ENCODE results near the gene ABCC11.

The ABCC11 gene

GRCh38 chr16:48247311-48247710, at the start of gene ABCC11:
ABCC11 (minus strand) TSS chr16:48247539; CDS start chr16:48231921, 15,618 bp downstream.
- no peak for DNase-seq (ENCODE audit: low read depth in 1 of 2, low spot score in 1 of 2)

GRCh38 chr16:48295488-48296281, 48.3 kb upstream of the ABCC11 start:
- DNase-seq (ENCODE audit: low read depth in 1 of 2, low spot score in 1 of 2): no peak

DNA sequence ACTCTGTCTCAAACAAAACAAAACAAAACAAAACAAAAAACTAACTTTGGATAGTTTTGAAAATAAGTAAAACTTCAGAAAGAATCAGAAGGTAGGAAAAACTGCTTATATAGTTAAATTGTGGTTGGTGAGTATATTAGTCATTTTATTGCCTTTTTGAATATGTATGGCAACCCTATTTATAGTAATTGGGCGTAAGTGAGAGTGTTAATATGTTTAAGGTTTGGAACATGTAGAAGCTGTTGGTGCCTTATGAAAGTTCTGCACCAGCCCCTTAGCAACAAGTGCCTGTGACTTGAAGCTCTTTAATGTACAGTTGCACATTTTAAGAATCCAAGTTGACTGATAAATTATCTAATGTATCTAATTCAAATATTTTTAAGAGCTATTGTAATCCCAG, 47.4 kb upstream of the ABCC11 start:
- DNase-seq (ENCODE audit: low read depth in 1 of 2, low spot score in 1 of 2): no peak

DNA sequence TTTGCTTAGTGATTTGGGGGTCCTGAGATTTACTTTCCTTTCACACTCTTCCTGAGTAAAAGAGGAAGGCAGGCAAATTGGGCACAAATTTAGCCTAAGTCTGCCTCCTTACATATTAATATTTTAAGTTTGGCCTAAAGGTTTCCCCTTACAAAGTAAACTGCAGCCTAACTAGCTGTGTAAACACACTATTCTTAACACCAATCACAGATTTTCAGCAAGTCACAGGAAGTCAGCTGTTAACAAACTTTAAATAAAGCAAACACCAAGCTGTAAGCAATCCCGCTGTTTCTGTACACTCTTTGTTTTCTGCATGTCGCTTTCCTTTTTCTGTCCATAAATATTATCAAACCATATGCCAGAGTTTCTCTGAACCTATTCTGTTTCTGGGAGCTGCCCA, 45.1 kb upstream of the ABCC11 start:
- no peak for DNase-seq (ENCODE audit: low read depth in 1 of 2, low spot score in 1 of 2)

DNA sequence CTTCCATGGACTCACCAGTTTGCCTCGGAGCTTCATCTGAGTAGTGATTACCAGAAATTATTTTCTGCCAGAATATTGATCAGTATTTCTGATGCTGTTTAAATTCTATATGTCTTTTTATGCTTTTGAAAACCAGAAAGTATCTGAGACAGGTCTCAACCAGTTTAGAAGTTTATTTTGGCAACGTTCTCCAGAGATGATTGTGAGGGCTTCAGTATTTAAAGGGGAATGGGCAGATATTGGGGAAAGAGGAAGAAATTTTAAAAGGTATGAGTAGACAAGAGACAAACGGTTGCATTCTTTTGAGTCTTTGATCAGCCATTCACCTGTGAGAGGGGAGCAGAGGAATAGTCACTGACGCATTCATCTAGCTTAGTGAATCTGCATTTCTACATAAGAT, 44.4 kb upstream of the ABCC11 start:
- DNase-seq (ENCODE audit: low read depth in 1 of 2, low spot score in 1 of 2): no peak

DNA sequence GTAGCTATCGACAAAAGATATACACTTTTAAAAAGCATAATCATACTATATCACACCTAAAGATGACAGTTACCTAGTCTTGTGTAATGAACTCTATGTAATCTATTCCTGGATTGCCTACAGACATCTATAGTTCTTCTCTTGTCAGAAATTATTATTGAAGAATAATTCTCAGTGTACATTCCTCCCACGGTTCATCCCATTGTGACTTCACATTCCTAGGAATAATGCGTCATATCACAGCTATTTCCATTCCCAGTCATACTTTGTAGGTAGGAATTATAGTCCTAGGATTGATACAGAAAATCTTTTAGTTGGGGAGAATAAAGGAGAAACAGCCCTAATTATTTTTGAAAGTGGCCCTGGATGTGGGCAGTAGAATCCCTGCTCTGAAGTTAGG, 44.0 kb upstream of the ABCC11 start:
- DNase-seq (ENCODE audit: low read depth in 1 of 2, low spot score in 1 of 2): no peak

GRCh38 chr16:48287239-48287638, 39.9 kb upstream of the ABCC11 start:
- no peak for DNase-seq (ENCODE audit: low read depth in 1 of 2, low spot score in 1 of 2)

GRCh38 chr16:48284772-48285409, 37.6 kb upstream of the ABCC11 start:
- no peak for DNase-seq (ENCODE audit: low read depth in 1 of 2, low spot score in 1 of 2)

DNA sequence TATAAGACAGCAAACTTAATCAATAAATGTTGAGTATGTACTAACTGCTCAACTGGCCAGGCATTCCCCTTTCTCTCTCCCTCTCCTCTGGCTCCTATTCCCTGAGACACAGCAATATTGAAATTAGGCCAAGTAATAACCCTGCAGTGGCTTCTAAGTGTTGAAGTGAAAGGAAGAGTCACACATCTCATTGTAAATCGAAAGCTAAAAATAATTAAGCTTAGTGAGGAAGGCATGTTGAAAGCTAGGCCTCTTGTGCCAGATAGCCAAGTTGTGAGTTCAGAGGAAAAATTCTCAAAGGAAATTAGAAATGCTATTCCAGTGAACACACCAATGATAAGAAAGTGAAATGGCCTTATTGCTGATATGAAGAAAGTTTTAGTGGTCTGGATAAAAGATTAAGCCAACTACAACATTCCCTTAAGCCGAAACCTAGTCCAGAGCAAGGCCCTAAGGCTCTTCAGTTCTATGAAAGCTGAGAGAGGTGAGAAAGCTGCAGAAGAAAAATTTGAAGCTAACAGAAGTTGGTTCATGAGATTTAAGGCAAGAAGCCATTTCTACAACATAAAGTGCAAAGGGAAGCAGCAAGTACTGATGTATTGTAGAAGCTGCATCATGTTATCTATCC, 35.4 kb upstream of the ABCC11 start:
- no peak for DNase-seq (ENCODE audit: low read depth in 1 of 2, low spot score in 1 of 2)

DNA sequence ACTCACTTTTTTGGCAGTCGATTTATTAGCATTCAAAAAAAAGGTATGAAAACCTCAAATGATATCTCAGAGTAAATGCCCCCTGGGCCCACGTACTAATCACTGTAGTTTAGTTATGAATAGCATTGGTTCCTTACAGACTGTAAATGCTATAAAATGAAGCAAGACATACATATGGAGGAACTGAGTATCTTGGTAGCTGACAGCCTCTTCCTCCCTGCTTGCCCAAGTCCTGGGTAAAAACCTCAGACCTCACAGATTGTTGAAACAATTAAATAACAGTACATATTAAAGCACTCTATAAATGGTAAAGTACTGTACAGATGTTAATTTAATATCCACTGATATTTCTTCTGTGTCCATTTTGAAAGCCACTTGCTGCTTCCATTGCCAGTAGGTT, 33.2 kb upstream of the ABCC11 start:
- DNase-seq (ENCODE audit: low read depth in 1 of 2, low spot score in 1 of 2): no peak

- DNase-seq (ENCODE audit: low read depth in 1 of 2, low spot score in 1 of 2): no peak
Observed at GRCh38 chr16:48279199-48279598, 31.9 kb upstream of the ABCC11 start.

DNA sequence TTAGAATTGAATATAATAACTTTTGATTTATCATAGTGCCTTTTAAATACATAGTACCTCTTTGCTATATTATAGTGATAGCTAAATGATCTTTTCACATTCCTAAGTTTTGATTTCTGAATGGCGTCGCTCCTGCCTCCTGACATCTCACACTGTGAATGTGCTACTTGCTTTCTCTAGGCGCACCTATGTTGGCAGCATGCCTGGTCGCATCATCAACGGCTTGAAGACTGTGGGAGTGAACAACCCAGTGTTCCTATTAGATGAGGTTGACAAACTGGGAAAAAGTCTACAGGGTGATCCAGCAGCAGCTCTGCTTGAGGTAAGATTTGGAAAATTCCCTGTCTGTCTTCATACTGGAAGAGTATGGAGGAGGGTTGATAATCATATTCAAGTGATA, 29.8 kb upstream of the ABCC11 start:
- DNase-seq (ENCODE audit: low read depth in 1 of 2, low spot score in 1 of 2): no peak

- no peak for DNase-seq (ENCODE audit: low read depth in 1 of 2, low spot score in 1 of 2)
Observed at GRCh38 chr16:48276102-48276501, 28.8 kb upstream of the ABCC11 start.

GRCh38 chr16:48274476-48274875, 27.1 kb upstream of the ABCC11 start:
- DNase-seq (ENCODE audit: low read depth in 1 of 2, low spot score in 1 of 2): no peak

DNA sequence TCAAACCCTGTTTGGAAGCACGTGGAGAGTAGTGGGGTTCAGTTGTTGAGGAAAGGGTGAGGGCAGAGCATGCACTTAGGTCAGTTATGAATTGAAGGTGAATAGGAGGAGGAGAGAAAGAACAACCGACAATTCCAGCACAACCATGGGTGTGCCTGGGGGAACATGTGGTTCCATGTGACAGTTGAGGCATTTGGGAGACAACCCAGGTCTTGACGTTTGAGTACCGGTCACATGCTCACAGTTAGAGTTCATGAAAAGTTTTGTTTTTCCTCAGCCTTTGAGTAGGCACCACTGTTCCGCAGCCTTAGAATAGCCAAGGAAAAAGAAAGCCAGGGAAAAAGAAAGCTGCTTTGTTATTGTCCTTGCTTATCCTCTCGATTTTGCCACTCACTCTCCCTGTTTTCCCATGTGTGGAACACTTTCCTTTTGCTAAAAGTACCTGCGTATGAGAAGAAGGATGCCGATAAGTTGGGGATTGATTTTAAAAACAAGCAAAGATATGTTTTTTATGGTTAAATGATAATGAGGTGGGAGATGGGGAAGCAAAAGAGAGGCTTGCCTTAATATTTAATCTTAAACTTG, 25.6 kb upstream of the ABCC11 start:
- DNase-seq (ENCODE audit: low read depth in 1 of 2, low spot score in 1 of 2): no peak

DNA sequence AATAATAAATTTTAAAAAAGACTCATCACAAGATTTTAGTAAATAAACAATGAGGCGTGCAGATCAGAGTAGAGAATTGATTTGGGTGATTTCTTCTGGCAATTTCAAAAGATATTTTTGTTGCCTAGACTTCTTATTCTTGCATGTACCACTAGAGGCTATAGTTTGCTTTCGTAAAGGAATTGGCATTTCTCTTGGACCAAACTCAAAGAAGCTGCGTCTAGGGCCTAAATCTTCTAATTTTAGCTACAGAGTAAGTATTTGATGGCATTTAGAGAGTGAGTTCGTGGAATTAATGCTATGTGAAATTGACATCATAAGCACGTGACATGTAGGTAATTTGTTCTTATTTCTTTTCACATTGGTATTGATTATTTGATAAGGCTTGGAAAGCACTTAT, 24.4 kb upstream of the ABCC11 start:
- DNase-seq (ENCODE audit: low read depth in 1 of 2, low spot score in 1 of 2): no peak

DNA sequence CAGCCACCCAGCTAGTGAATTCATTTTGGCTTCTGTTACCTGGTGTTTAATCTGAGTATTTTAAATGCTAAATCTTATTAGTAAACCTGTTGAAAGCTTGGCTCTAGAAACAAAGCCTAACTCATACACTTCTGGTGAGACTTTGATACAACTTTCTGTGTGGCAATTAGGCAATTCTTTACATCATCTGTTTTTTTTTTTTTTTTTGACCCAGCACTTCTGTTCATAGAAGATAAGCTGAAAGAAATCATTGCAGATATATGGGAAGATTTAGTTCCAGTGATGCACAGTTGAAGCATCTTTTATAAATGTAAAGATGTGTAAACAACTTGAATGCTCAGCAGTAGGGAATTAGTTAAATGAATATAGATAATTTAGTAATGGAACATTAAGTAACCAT, 21.7 kb upstream of the ABCC11 start:
- DNase-seq (ENCODE audit: low read depth in 1 of 2, low spot score in 1 of 2): no peak

GRCh38 chr16:48262631-48263030, 15.3 kb upstream of the ABCC11 start:
- no peak for DNase-seq (ENCODE audit: low read depth in 1 of 2, low spot score in 1 of 2)

GRCh38 chr16:48261569-48261968, 14.2 kb upstream of the ABCC11 start:
- no peak for DNase-seq (ENCODE audit: low read depth in 1 of 2, low spot score in 1 of 2)

GRCh38 chr16:48256579-48257177, 9.3 kb upstream of the ABCC11 start:
- no peak for DNase-seq (ENCODE audit: low read depth in 1 of 2, low spot score in 1 of 2)

- DNase-seq (ENCODE audit: low read depth in 1 of 2, low spot score in 1 of 2): no peak
Observed at GRCh38 chr16:48252013-48252412, 4.7 kb upstream of the ABCC11 start.
